ENCODE results near the gene C8B.

The C8B gene

DNA sequence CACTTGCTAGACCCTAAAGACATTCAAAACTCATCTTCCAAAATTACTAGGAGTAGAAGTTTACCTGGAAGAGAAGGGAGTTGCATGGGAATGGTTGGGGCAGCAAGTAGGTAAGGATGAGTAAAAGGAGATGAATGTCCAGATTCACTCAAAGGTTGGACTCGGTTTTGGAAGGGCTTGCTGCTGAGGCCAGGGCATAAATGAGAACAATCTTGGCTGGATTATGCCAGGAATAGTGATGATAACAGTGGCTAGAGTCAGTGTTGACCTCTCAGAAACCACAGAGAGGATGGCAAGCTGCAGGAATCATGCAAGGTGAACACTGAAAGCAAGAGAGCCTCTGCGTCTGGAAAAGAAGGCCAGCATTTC is 67.8 kb downstream of the C8B start:
- no peak for DNase-seq (ENCODE audit: low spot score)

DNA sequence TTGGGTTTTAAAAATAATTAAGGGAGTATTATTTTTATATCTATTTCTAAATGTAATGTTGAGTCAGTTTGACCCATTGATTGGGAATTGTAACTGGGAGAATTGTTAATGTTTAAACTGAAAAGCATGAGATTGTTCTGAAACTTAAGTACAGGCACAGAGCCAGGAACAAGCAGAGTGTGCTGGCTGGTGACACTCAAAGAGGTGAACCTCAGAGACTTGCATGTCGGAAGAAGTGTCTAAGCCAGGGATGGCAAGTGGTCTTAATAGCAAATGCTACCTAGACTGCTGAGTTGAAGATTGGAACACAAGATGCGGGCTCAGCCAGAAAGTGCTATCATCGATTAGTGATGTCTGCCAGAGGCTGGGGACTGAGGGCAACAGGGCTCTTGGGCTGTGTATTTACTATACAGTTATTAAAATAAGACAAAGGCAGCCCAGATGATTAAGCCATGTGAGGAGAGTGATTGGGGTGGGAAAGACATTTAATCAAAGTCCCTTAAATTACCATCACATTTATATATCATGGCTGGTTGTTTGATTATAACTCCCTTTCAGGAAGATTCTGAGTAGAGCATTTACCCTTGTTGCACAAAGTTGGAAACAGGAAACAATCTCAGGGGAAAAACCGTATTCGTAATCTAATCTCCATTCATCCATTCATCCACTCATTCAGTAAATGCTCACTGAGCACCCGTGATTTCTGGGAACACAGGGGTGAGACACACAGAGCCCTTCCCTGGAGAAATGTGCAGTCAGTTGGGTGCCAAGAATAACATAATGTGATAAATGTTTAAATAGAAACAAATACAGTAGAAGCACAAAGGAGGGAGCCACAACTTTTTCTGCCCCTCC is 68.4 kb downstream of the C8B start:
- DNase-seq (ENCODE audit: low spot score), result no peak

DNA sequence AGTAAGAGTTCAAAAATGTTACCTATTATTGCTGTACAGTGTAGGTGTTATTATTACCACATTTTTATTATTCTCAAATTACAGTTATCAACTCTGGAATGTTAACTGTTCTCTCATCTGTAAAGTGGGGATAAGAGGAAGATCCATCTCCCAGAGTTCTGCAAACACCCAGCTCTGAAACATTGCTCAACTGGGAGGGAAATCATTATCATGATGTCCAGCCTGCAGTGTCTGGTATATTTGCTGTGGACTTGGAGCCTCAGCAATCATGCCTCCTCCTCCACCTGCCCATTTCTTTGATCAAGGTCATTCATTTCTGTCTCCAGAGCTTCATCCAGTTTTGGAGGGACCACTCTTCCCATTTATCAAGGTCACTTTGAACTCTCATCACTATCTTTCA is 71.8 kb downstream of the C8B start:
- no peak for DNase-seq (ENCODE audit: low spot score)

DNA sequence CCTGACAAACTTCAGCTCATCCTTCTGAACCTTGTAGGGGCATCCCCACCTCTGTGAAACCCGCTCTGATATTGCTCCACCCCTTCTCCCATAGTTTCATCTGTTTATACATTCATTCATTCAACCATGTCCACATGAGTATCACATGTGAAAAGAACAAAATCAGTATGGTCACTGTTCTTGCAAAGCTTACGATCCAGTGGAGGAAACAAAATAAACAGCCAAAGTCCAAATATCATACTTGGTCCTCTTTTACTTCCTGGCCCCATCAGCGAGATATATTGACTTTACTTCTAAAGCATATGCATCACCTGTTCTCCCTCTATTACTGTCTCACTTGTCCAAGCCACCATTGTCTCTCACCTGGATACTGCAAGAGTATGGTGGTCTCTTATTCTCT is 75.6 kb downstream of the C8B start:
- no peak for DNase-seq (ENCODE audit: low spot score)

DNA sequence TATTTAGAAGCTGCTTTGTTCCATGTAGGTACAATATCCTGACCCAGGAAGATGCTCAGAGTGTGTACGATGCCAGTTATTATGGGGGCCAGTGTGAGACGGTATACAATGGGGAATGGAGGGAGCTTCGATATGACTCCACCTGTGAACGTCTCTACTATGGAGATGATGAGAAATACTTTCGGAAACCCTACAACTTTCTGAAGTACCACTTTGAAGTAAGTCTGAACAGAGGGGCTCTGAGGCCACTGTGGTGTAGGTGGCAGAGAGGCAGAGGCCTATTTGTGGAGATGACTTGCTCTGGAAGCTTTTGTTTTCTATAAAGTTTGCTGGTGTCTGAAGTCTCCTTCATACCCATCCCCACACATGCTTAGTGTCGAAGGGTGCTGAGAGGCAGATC is 84.4 kb downstream of the C8B start:
- no peak for DNase-seq (ENCODE audit: low spot score)

DNA sequence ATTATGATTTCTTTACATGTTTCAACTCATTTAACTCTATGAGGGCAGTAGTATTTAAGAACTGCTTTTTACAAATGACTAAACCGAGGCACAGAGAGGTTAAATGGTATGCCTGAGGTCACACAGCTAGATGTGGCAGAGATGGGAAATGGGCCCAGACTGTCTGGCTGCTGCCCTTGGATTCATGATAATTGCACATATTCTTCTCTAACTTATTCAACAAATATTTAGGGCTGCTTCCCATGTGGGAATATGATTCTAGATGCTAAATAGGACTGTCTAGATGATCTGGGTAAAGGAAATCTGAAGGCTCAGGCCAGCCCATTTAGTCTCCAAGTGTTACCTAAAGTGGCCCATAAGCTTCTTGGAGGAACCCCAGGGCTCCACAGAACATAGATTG is 85.0 kb downstream of the C8B start:
- no peak for DNase-seq (ENCODE audit: low spot score)
